NOMO-1 treated with dmso at 0.1 percent for 144 hours (cell line): ENCODE measurements around the gene RPTOR.

Experiments
- DNase-seq: peaks from one replicate; lab custom pipeline; 2025; ENCODE audit not compliant: unreplicated experiment; lab: John Stamatoyannopoulos, UW

RPTOR gene

GRCh38 chr17:80949451-80950421 is 405.1 kb downstream of the RPTOR start:
- DNase-seq: no peak

- DNase-seq: no peak
Measured at GRCh38 chr17:80950466-80951120, 406.0 kb downstream of the RPTOR start.

GRCh38 chr17:80951121-80952090 is 406.8 kb downstream of the RPTOR start:
- no peak for DNase-seq

- no peak for DNase-seq
Measured at GRCh38 chr17:80952291-80952690, 407.7 kb downstream of the RPTOR start.

GRCh38 chr17:80953471-80954315 is 409.1 kb downstream of the RPTOR start:
- DNase-seq: no peak

GRCh38 chr17:80955078-80955477 is 410.4 kb downstream of the RPTOR start:
- no peak for DNase-seq

GRCh38 chr17:80955671-80956280 is 411.1 kb downstream of the RPTOR start:
- no peak for DNase-seq

- DNase-seq: no peak
Measured at GRCh38 chr17:80956321-80957190, 411.9 kb downstream of the RPTOR start.

- no peak for DNase-seq
Measured at GRCh38 chr17:80957461-80957941, 412.9 kb downstream of the RPTOR start.

GRCh38 chr17:80959330-80960036 is 414.8 kb downstream of the RPTOR start:
- no peak for DNase-seq

GRCh38 chr17:80960037-80960796 is 415.6 kb downstream of the RPTOR start:
- DNase-seq: no peak

GRCh38 chr17:80960797-80961452 is 416.3 kb downstream of the RPTOR start:
- no peak for DNase-seq

GRCh38 chr17:80961541-80962330 is 417.1 kb downstream of the RPTOR start:
- no peak for DNase-seq

- no peak for DNase-seq
Measured at GRCh38 chr17:80962356-80963329, 418.0 kb downstream of the RPTOR start.
